B cell (primary cell): ENCODE results near the gene CMTM8.

Experiments used
- EZH2 ChIP-seq: IDR thresholded peaks from 2 replicates; pipeline ENCODE4 v1.6.1; 2012; ENCODE audit warnings: borderline replicate concordance, low read depth, mild to moderate bottlenecking, moderate library complexity, low read length; ENCODE audit not compliant: insufficient read depth, poor library complexity, severe bottlenecking
- TF ChIP-seq, protein P1 (sequence below): fragments of 200-600 bp; IDR thresholded peaks from one replicate; pipeline ENCODE4 v1.8.0; 2022; ENCODE audit warnings: antibody characterized with exemption, mild to moderate bottlenecking

DNA sequence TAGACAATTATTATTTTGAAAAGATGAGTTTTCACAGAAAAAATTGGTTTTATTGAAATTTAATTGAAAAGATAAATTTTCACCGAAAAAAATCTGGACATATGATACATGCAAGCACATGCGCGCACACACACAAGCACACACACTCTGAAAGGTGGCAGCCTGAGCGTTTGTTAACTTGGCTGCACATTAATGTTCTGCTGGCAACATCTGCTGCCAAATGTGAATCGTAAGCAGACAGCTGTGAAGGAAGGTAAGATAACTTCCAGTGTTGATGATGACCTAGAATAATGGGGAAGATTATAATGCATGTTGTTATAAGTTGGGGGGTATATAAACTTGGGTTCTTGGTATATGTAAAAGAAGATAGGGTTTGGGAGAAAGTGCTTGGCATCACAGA is 134.8 kb downstream of the CMTM8 start:
- TF ChIP-seq, protein P1, sequence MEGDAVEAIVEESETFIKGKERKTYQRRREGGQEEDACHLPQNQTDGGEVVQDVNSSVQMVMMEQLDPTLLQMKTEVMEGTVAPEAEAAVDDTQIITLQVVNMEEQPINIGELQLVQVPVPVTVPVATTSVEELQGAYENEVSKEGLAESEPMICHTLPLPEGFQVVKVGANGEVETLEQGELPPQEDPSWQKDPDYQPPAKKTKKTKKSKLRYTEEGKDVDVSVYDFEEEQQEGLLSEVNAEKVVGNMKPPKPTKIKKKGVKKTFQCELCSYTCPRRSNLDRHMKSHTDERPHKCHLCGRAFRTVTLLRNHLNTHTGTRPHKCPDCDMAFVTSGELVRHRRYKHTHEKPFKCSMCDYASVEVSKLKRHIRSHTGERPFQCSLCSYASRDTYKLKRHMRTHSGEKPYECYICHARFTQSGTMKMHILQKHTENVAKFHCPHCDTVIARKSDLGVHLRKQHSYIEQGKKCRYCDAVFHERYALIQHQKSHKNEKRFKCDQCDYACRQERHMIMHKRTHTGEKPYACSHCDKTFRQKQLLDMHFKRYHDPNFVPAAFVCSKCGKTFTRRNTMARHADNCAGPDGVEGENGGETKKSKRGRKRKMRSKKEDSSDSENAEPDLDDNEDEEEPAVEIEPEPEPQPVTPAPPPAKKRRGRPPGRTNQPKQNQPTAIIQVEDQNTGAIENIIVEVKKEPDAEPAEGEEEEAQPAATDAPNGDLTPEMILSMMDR: no peak
- no peak for TF ChIP-seq EZH2
